Dendritic cell treated with granulocyte-macrophage colony-stimulating factor and Interleukin-4, amounts not matched to agents 40 ng/mL and 50 ng/mL, for 4 days (primary cell): ENCODE results near the gene MBNL2.
"Not testable (repeated sequence)": the region's sequence is repeated elsewhere in the genome, so short reads cannot be mapped to it uniquely, and the experiment has no call there.

Experiments used
- H3K27ac Mint-ChIP-seq: one replicate; pipeline ENCODE4 v1.8.0; 2022; ENCODE audit warnings: mild to moderate bottlenecking, mixed read lengths
- H3K27me3 Mint-ChIP-seq: one replicate; pipeline ENCODE4 v1.8.0; 2022; ENCODE audit warnings: mild to moderate bottlenecking, mixed read lengths
- H3K36me3 Mint-ChIP-seq: one replicate; pipeline ENCODE4 v1.8.0; 2022; ENCODE audit warnings: low read depth, mixed read lengths
- H3K4me1 Mint-ChIP-seq: one replicate; pipeline ENCODE4 v1.8.0; 2022; ENCODE audit warnings: low read depth, mixed read lengths
- H3K4me3 Mint-ChIP-seq: one replicate; pipeline ENCODE4 v1.8.0; 2022; ENCODE audit warnings: mild to moderate bottlenecking, moderate library complexity, mixed read lengths
- H3K9me3 Mint-ChIP-seq: one replicate; pipeline ENCODE4 v1.8.0; 2022; ENCODE audit warnings: mixed read lengths
- intact Hi-C: fragments of 100-400 bp; cut with micrococcal nuclease; formaldehyde crosslinking; loops from one replicate; pipeline ENCODE4 v1.15.0; 2022

The MBNL2 gene

GRCh38 chr13:97352012-97352411 lies 129.9 kb downstream of the MBNL2 start:
- H3K4me3 Mint-ChIP-seq, H3K4me1 Mint-ChIP-seq, H3K27me3 Mint-ChIP-seq, intact Hi-C loops, H3K27ac Mint-ChIP-seq, H3K9me3 Mint-ChIP-seq: not testable (repeated sequence)
- H3K36me3 Mint-ChIP-seq = peaks cover 76% of the 10 kb centered on the region

- intact Hi-C loops = no loop called here
- no peaks in the 10 kb centered on the region for H3K27me3 Mint-ChIP-seq
- H3K36me3 Mint-ChIP-seq = peaks cover 75% of the 10 kb centered on the region
- no peaks in the 10 kb centered on the region for H3K4me1 Mint-ChIP-seq
- H3K9me3 Mint-ChIP-seq = no peaks in the 10 kb centered on the region
- H3K4me3 Mint-ChIP-seq = no peak overlapping the region
- no peak overlapping the region for H3K27ac Mint-ChIP-seq
These were observed 130.7 kb downstream of the MBNL2 start for GRCh38 chr13:97352815-97353214.

- Mint-ChIP-seq H3K4me1 (no peaks in the 10 kb centered on the region), H3K9me3 (no peaks in the 10 kb centered on the region), H3K36me3 (peaks cover 71% of the 10 kb centered on the region), H3K27ac (no peak overlapping the region), H3K27me3 (no peaks in the 10 kb centered on the region), H3K4me3 (no peak overlapping the region)
- intact Hi-C loops = no loop called here
These were observed 132.0 kb downstream of the MBNL2 start for GRCh38 chr13:97353927-97354675.

- no peaks in the 10 kb centered on the region for H3K27me3 Mint-ChIP-seq
- no peaks in the 10 kb centered on the region for H3K9me3 Mint-ChIP-seq
- no peak overlapping the region for H3K4me3 Mint-ChIP-seq
- no peaks in the 10 kb centered on the region for H3K4me1 Mint-ChIP-seq
- H3K36me3 Mint-ChIP-seq = peaks cover 64% of the 10 kb centered on the region
- intact Hi-C loops = no loop called here
- no peak overlapping the region for H3K27ac Mint-ChIP-seq
These were observed 132.7 kb downstream of the MBNL2 start for GRCh38 chr13:97354808-97355207.

- H3K4me3 Mint-ChIP-seq = no peak overlapping the region
- no peak overlapping the region for H3K27ac Mint-ChIP-seq
- intact Hi-C loops = no loop called here
- no peaks in the 10 kb centered on the region for H3K4me1 Mint-ChIP-seq
- no peaks in the 10 kb centered on the region for H3K9me3 Mint-ChIP-seq
- no peaks in the 10 kb centered on the region for H3K27me3 Mint-ChIP-seq
- peaks cover 55% of the 10 kb centered on the region for H3K36me3 Mint-ChIP-seq
These were observed 134.5 kb downstream of the MBNL2 start for GRCh38 chr13:97356592-97356991.

GRCh38 chr13:97359181-97360057 lies 137.3 kb downstream of the MBNL2 start:
- intact Hi-C loops = loop anchor here (1.0 kb wide), 1 partner anchor 249 kb away; no protein-coding TSS in a partner anchor

GRCh38 chr13:97360610-97361009 lies 138.5 kb downstream of the MBNL2 start:
- Mint-ChIP-seq H3K27me3 (no peaks in the 10 kb centered on the region), H3K27ac (no peak overlapping the region), H3K4me1 (peaks cover 18% of the 10 kb centered on the region), H3K9me3 (no peaks in the 10 kb centered on the region), H3K4me3 (no peak overlapping the region), H3K36me3 (peaks cover 62% of the 10 kb centered on the region)
- intact Hi-C loops = no loop called here

More at GRCh38 chr13:97359181-97360057, 137.3 kb downstream of the MBNL2 start:
- H3K4me1 Mint-ChIP-seq = peaks cover 18% of the 10 kb centered on the region
- H3K27me3 Mint-ChIP-seq = no peaks in the 10 kb centered on the region
- no peak overlapping the region for H3K27ac Mint-ChIP-seq
- H3K36me3 Mint-ChIP-seq = peaks cover 60% of the 10 kb centered on the region
- H3K9me3 Mint-ChIP-seq = no peaks in the 10 kb centered on the region
- H3K4me3 Mint-ChIP-seq = no peak overlapping the region

GRCh38 chr13:97364031-97364430 lies 141.9 kb downstream of the MBNL2 start:
- Mint-ChIP-seq H3K4me3 (no peak overlapping the region), H3K4me1 (peaks cover 43% of the 10 kb centered on the region), H3K27ac (no peak overlapping the region), H3K36me3 (peaks cover 59% of the 10 kb centered on the region), H3K27me3 (no peaks in the 10 kb centered on the region), H3K9me3 (no peaks in the 10 kb centered on the region)
- intact Hi-C loops = no loop called here

GRCh38 chr13:97364827-97365226 lies 142.7 kb downstream of the MBNL2 start:
- H3K4me1 Mint-ChIP-seq = peaks cover 43% of the 10 kb centered on the region
- intact Hi-C loops = loop anchor here (5.0 kb wide), 1 partner anchor 67 kb away; the partner anchor contains the start of gene RAP2A

GRCh38 chr13:97366172-97366688 lies 144.1 kb downstream of the MBNL2 start:
- Mint-ChIP-seq H3K9me3 (no peaks in the 10 kb centered on the region), H3K4me1 (peaks cover 43% of the 10 kb centered on the region), H3K27ac (no peak overlapping the region), H3K36me3 (peaks cover 57% of the 10 kb centered on the region), H3K4me3 (no peak overlapping the region), H3K27me3 (no peaks in the 10 kb centered on the region)
- intact Hi-C loops = loop anchor here (5.0 kb wide), 1 partner anchor 66 kb away; the partner anchor contains the start of gene RAP2A

More at GRCh38 chr13:97364827-97365226, 142.7 kb downstream of the MBNL2 start:
- no peak overlapping the region for H3K4me3 Mint-ChIP-seq
- peaks cover 59% of the 10 kb centered on the region for H3K36me3 Mint-ChIP-seq
- H3K9me3 Mint-ChIP-seq = no peaks in the 10 kb centered on the region
- H3K27me3 Mint-ChIP-seq = no peaks in the 10 kb centered on the region
- no peak overlapping the region for H3K27ac Mint-ChIP-seq

GRCh38 chr13:97367016-97367822 lies 145.1 kb downstream of the MBNL2 start:
- Mint-ChIP-seq H3K27ac (peak overlapping the region; percentile 49), H3K36me3 (peaks cover 51% of the 10 kb centered on the region)

GRCh38 chr13:97369261-97369893 lies 147.2 kb downstream of the MBNL2 start:
- no peaks in the 10 kb centered on the region for H3K9me3 Mint-ChIP-seq
- H3K27me3 Mint-ChIP-seq = no peaks in the 10 kb centered on the region
- peaks cover 39% of the 10 kb centered on the region for H3K36me3 Mint-ChIP-seq
- intact Hi-C loops = loop anchor here (5.0 kb wide), 1 partner anchor 63 kb away; the partner anchor contains the start of gene RAP2A
- peaks cover 25% of the 10 kb centered on the region for H3K4me1 Mint-ChIP-seq
- H3K4me3 Mint-ChIP-seq = peak overlapping the region; percentile 73
- peak overlapping the region; percentile 80 for H3K27ac Mint-ChIP-seq

More at GRCh38 chr13:97367016-97367822, 145.1 kb downstream of the MBNL2 start:
- peaks cover 40% of the 10 kb centered on the region for H3K4me1 Mint-ChIP-seq
- no peaks in the 10 kb centered on the region for H3K27me3 Mint-ChIP-seq
- intact Hi-C loops = loop anchor here (5.0 kb wide), 1 partner anchor 65 kb away; the partner anchor contains the start of gene RAP2A
- H3K9me3 Mint-ChIP-seq = no peaks in the 10 kb centered on the region
- H3K4me3 Mint-ChIP-seq = peak overlapping the region; percentile 24
